GM12878 (cell line): ENCODE data around the gene MRRF. TPM values are rescaled to one million over a fixed set of nuclear protein-coding genes. Genes with fewer than 3 reads are reported as not detected.

ENCODE experiments used
- ASH2L ChIP-seq: fragments of 300-600, 200-600 bp; sonication (generic); IDR thresholded peaks from 2 replicates; pipeline ENCODE4 v1.6.1; 2017; ENCODE audit warnings: low read depth, mild to moderate bottlenecking, borderline replicate concordance
- BHLHE40 ChIP-seq, 2 experiments: fragments of 450-650 bp in 1 of 2; IDR thresholded peaks; 2 replicates each; pipeline ENCODE4 v1.6.1; 2011 to 2017; ENCODE audit warnings: low read depth in 2 of 2, borderline replicate concordance in 1 of 2, improper control_type of control experiment in 1 of 2, low read length in 1 of 2, mild to moderate bottlenecking in 1 of 2
- EZH2 ChIP-seq: IDR thresholded peaks from 2 replicates; pipeline ENCODE4 v1.6.1; 2012; ENCODE audit warnings: low read depth, mild to moderate bottlenecking, control low read depth, inconsistent platforms, low read length, borderline replicate concordance; ENCODE audit not compliant: control insufficient read depth
- GATAD2B ChIP-seq: fragments of 450-650 bp; conservative IDR thresholded peaks from 2 replicates; pipeline ENCODE4 v1.6.1; 2017; ENCODE audit warnings: low read depth, mild to moderate bottlenecking, moderate library complexity
- KAT2A ChIP-seq: conservative IDR thresholded peaks from 2 replicates; pipeline ENCODE4 v1.6.1; 2011; ENCODE audit warnings: low read depth, low read length; ENCODE audit not compliant: control insufficient read depth
- NR2F1 ChIP-seq: fragments of 450-650 bp; conservative IDR thresholded peaks from 2 replicates; pipeline ENCODE4 v1.6.1; 2017; ENCODE audit warnings: mild to moderate bottlenecking
- POLR2AphosphoS2 ChIP-seq: IDR thresholded peaks from 2 replicates; pipeline ENCODE4 v1.6.1; 2011; ENCODE audit warnings: low read depth, mild to moderate bottlenecking, low read length, improper control_type of control experiment, moderate library complexity
- RBBP5 ChIP-seq: fragments of 200-600 bp; sonication (generic); conservative IDR thresholded peaks from 2 replicates; pipeline ENCODE4 v1.6.1; 2016
- RELA ChIP-seq: fragments of 450-650 bp; IDR thresholded peaks from 2 replicates; pipeline ENCODE4 v1.8.0; 2014; ENCODE audit warnings: borderline replicate concordance; ENCODE audit not compliant: partially characterized antibody
- ZNF274 ChIP-seq: IDR thresholded peaks from one replicate; pipeline ENCODE4 v1.8.0; 2011; ENCODE audit not compliant: insufficient read length, insufficient read depth
- polyA plus RNA-seq, 11 experiments: library from polyadenylated mRNA; depleted of rRNA in 4 of 11; unstranded in 6 of 11; stranded (reverse) in 5 of 11; fragments of >200 nt; fragmentation: Nextera tagmentation in 4 of 11; fragmentation: Illumina TruSeq in 1 of 11; extraction: Ambion mirVana in 4 of 11; extraction: Trizol in 1 of 11; gene quantifications; 1 replicate in 1 of 11; 2 replicates in 10 of 11; pipeline versions ENCODE4 v1.2.1 to v1.2.3, GENCODE V29; 2011 to 2016; ENCODE audit warnings: inconsistent platforms in 2 of 11, missing spikeins in 2 of 11, low read depth in 1 of 11
- total RNA-seq, 4 experiments: library from RNA; depleted of rRNA in 3 of 4; stranded (reverse); fragments of >200 nt in 3 of 4; fragmentation: Illumina TruSeq in 1 of 4; extraction: Trizol in 1 of 4; gene quantifications; 2 replicates each; pipeline versions ENCODE4 v1.2.1 to v1.2.3, GENCODE V29; 2013 to 2021
- TF ChIP-seq, protein P1 (sequence below): IDR thresholded peaks from 2 replicates; pipeline ENCODE4 v1.6.1; 2012; ENCODE audit warnings: low read length, inconsistent platforms
- TF ChIP-seq, protein P2 (sequence below): IDR thresholded peaks from 2 replicates; pipeline ENCODE4 v1.6.1; 2011; ENCODE audit warnings: borderline replicate concordance, low read depth, mild to moderate bottlenecking, moderate library complexity, low read length; ENCODE audit not compliant: insufficient read depth, poor library complexity, severe bottlenecking
- TF ChIP-seq, protein P3 (sequence below): fragments of 150-350 bp; IDR thresholded peaks from 2 replicates; pipeline ENCODE4 v1.6.1; 2014; ENCODE audit warnings: mild to moderate bottlenecking, low read depth, low read length
- TF ChIP-seq, protein P4 (sequence below): IDR thresholded peaks from 2 replicates; pipeline ENCODE4 v1.6.1; 2011; ENCODE audit warnings: borderline replicate concordance, low read depth, mild to moderate bottlenecking, moderate library complexity, mixed read lengths, low read length; ENCODE audit not compliant: insufficient read depth; ENCODE audit errors: extremely low read length

Gene MRRF
- total and polyA plus RNA-seq, 10 of the 15 experiments (the other 5 are each of a cell fraction or from before 2014, with no cell fraction given): 64.8 to 112 (median 76.4) TPM

DNA sequence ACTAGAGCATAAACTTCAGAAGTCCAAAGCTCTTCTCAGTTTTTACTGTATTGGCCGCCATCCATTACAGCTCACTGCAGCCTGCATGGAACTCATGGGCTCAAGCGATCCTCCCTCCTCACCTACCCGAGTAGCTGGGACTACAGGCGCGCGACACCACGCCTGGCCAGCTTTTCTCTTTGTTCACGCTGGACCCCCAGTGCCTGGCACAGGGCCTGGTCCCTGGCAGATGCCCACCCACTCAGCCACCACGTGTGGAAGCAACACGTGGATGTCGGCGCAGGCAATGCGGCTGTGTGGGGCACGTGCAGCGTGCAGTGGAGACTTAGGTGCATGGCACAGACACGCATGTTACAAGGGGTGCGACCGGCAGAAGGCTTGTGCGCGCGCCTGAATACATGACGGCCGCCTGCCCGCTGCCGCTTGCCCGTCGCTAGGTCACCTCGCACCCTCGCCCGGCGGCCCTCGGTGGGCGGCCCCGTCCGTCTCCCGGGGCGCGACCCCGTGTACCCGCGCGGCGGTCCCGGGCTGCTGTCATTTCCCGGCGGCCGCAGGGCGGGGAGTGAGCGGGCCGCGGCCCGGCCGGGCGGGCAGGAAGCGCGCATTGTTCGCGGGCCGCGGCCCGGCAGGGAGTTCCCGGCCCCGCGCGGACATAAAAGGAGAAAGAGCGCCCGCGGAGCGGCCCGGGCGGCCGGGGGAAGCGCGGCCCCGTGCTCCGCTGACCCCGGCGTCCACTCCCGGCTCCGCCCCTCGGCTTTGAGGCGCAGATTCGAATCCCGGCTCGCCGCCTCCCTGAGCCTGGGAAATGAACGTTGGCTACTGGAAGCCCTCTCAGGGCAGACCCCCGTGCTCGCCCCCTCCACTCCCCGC, 82.0 kb downstream of the MRRF start (continued):
- TF ChIP-seq, protein P1, sequence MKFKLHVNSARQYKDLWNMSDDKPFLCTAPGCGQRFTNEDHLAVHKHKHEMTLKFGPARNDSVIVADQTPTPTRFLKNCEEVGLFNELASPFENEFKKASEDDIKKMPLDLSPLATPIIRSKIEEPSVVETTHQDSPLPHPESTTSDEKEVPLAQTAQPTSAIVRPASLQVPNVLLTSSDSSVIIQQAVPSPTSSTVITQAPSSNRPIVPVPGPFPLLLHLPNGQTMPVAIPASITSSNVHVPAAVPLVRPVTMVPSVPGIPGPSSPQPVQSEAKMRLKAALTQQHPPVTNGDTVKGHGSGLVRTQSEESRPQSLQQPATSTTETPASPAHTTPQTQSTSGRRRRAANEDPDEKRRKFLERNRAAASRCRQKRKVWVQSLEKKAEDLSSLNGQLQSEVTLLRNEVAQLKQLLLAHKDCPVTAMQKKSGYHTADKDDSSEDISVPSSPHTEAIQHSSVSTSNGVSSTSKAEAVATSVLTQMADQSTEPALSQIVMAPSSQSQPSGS: no peak
- TF ChIP-seq, protein P2, sequence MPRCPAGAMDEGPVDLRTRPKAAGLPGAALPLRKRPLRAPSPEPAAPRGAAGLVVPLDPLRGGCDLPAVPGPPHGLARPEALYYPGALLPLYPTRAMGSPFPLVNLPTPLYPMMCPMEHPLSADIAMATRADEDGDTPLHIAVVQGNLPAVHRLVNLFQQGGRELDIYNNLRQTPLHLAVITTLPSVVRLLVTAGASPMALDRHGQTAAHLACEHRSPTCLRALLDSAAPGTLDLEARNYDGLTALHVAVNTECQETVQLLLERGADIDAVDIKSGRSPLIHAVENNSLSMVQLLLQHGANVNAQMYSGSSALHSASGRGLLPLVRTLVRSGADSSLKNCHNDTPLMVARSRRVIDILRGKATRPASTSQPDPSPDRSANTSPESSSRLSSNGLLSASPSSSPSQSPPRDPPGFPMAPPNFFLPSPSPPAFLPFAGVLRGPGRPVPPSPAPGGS: no peak
- TF ChIP-seq, protein P3, sequence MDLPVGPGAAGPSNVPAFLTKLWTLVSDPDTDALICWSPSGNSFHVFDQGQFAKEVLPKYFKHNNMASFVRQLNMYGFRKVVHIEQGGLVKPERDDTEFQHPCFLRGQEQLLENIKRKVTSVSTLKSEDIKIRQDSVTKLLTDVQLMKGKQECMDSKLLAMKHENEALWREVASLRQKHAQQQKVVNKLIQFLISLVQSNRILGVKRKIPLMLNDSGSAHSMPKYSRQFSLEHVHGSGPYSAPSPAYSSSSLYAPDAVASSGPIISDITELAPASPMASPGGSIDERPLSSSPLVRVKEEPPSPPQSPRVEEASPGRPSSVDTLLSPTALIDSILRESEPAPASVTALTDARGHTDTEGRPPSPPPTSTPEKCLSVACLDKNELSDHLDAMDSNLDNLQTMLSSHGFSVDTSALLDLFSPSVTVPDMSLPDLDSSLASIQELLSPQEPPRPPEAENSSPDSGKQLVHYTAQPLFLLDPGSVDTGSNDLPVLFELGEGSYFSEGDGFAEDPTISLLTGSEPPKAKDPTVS: no peak
- TF ChIP-seq ASH2L: no peak
- 0 out of 2 replicates have a peak, but pooled peaks have one; percentile 24 for TF ChIP-seq NR2F1
- no peak for TF ChIP-seq GATAD2B
- no peak for TF ChIP-seq ZNF274
- no peak for TF ChIP-seq POLR2AphosphoS2
- TF ChIP-seq EZH2: no peak
- TF ChIP-seq RBBP5: no peak
- TF ChIP-seq, protein P4, sequence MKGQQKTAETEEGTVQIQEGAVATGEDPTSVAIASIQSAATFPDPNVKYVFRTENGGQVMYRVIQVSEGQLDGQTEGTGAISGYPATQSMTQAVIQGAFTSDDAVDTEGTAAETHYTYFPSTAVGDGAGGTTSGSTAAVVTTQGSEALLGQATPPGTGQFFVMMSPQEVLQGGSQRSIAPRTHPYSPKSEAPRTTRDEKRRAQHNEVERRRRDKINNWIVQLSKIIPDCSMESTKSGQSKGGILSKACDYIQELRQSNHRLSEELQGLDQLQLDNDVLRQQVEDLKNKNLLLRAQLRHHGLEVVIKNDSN: no peak
- peak in 1 of 2 experiments; percentile 70; a peak in 2 of 4 replicates for TF ChIP-seq BHLHE40 (IDR thresholded peaks at IDR 0.05; ENCODE audit: borderline replicate concordance in 1 of 2, low read depth in 2 of 2, low read length in 1 of 2)
- no peak for TF ChIP-seq RELA
- no peak for TF ChIP-seq KAT2A
